Ectodermal cell (in vitro differentiated cells): ENCODE measurements around the gene MYO10.
"Not testable (repeated sequence)": the region's sequence is repeated elsewhere in the genome, so short reads cannot be mapped to it uniquely, and the experiment has no call there.

ENCODE experiments used
- H3K27ac ChIP-seq: 2 replicates; pipeline ENCODE4 v1.7.0; 2013; ENCODE audit warnings: mild to moderate bottlenecking, low read depth, low read length; ENCODE audit not compliant: insufficient read depth, poor library complexity, severe bottlenecking
- H3K27me3 ChIP-seq: 2 replicates; pipeline ENCODE4 v1.7.0; 2013; ENCODE audit warnings: mild to moderate bottlenecking, low read length; ENCODE audit not compliant: insufficient read depth, control insufficient read depth, poor library complexity, severe bottlenecking
- H3K36me3 ChIP-seq: one replicate; pipeline ENCODE4 v1.7.0; 2013; ENCODE audit warnings: low read length; ENCODE audit not compliant: control insufficient read depth, insufficient read depth
- H3K4me1 ChIP-seq: one replicate; pipeline ENCODE4 v1.7.0; 2013; ENCODE audit warnings: low read length; ENCODE audit not compliant: control insufficient read depth, insufficient read depth
- H3K4me3 ChIP-seq: 2 replicates; pipeline ENCODE4 v1.7.0; 2013; ENCODE audit warnings: low read depth, low read length, control low read depth; ENCODE audit not compliant: insufficient read depth
- H3K9me3 ChIP-seq: 2 replicates; pipeline ENCODE4 v1.7.0; 2013; ENCODE audit warnings: mild to moderate bottlenecking, low read length, moderate library complexity; ENCODE audit not compliant: control insufficient read depth
- WGBS, 2 experiments: methylation state at CpG; one replicate each; pipeline ENCODE4 v1.1.7; 2013; ENCODE audit warnings: missing lambda C conversion rate in 2 of 2; 5-methylcytosine and 5-hydroxymethylcytosine counted together

Gene MYO10

DNA sequence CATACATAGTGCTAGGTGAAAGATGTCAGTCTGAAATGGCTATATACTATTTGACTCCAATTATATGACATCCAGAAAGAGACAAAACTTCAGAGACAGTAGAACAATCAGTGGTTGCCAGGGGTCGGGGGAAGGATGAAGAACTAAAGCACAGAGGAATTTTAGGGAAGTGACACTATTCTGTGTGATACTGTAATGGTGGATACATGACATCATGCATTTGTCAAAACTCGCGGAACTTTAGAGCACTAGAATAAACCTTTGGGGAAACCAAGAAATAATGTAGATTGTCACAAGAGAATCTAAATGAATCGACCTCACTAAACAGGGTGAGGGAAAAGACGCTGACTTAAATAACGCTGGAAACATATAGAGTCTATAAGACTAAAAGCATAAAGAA lies 212.3 kb downstream of the MYO10 start:
- 77 to 82% methylated on average over 6 of the region's 6 CpGs for WGBS, 2 experiments
- H3K9me3 ChIP-seq, result no peaks in the 10 kb centered on the region
- no peak overlapping the region for H3K27ac ChIP-seq
- H3K4me1 ChIP-seq, result peaks cover 30% of the 10 kb centered on the region
- H3K4me3 ChIP-seq, result no peak overlapping the region
- H3K27me3 ChIP-seq, result no peaks in the 10 kb centered on the region
- H3K36me3 ChIP-seq, result no peaks in the 10 kb centered on the region

DNA sequence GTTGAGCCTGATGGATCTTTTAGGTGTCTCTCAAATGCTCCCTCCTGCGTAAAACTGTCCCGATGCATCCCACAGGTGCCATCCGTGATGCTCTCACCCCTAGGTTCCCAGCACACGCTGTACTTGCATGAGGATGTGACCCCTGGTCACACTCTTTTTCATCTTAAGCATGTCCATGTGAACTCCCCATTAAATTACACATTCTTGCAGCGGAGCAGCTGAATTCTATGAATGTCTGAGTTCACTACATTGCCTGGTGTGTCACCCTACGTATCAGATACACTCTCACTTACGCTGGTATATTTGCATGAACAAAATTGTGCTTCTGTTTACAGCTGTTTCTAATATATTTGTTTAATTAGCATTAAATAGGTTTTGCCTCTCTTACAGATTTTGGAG lies 214.0 kb downstream of the MYO10 start:
- WGBS, 2 experiments, result 80 to 89% methylated on average over 6 to 7 of the region's 7 CpGs
- Histone ChIP-seq H3K27ac (peak overlapping the region; percentile 65), H3K36me3 (no peaks in the 10 kb centered on the region), H3K4me1 (peaks cover 25% of the 10 kb centered on the region), H3K4me3 (no peak overlapping the region), H3K27me3 (no peaks in the 10 kb centered on the region), H3K9me3 (no peaks in the 10 kb centered on the region)

DNA sequence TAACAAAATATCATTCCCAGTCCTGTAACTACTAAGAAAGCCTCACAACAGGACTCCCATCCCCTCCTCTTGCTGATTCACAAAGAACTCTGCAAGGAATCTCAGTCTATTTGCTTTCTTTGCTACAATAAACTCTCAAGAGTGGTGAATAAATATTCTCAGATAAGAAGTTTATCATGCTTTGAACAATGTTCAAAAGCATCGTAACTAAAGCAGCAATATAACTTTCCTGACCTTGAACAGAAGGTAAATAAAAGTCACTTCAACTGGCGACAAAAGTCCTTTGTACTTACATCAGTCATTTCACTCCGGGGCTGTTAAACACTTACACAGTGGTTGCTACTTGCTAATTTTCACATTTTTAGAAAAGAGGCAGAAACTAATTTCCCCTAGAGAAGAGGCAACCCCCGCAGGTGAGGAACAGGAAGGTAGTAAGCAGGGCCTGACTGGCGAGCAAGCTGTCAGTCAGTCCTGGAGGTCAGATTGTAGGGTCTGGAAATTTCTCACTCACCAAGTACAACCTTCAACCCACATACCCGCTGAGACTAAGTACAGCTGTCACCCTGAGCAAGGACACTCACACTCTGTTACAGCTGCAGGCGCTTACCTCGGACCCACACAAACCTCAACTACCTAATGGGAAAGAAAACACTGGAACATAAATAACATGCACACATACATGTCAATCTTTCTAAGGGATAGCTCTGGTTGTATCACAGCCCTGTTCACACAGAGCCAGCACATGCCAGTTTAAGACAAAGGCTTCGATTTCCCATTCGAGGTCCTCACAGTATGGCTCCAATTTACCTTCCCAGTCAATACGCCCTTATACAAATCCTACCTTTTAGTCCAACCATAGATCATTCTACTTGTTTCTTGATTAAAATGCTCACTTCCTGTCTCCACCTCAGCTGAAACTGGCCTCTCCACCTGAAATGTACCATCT lies 214.7 kb downstream of the MYO10 start:
- Histone ChIP-seq H3K27ac (peak overlapping the region; percentile 65), H3K4me1 (peaks cover 29% of the 10 kb centered on the region), H3K4me3 (no peak overlapping the region), H3K9me3 (no peaks in the 10 kb centered on the region), H3K27me3 (no peaks in the 10 kb centered on the region), H3K36me3 (no peaks in the 10 kb centered on the region)
- 42 to 46% methylated on average over 11 of the region's 11 CpGs for WGBS, 2 experiments

DNA sequence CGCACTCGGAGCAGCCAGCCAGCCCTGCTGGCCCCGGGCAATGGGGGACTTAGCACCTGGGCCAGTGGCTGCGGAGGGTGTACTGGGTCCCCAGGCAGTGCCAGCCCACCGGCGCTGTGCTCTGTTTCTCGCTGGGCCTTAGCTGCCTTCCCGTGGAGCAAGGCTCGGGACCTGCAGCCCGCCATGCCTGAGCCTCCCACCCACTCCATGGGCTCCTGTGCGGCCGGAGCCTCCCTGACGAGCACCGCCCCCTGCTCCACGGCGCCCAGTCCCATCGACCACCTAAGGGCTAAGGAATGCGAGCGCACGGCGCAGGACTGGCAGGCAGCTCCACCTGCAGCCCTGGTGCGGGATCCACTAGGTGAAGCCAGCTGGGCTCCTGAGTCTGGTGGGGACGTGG lies 218.1 kb downstream of the MYO10 start:
- not testable (repeated sequence) for H3K36me3 ChIP-seq, H3K27ac ChIP-seq, H3K27me3 ChIP-seq, H3K9me3 ChIP-seq, H3K4me3 ChIP-seq
- peaks cover 29% of the 10 kb centered on the region for H3K4me1 ChIP-seq
- 78 to 87% methylated on average over 22 to 23 of the region's 23 CpGs for WGBS, 2 experiments

DNA sequence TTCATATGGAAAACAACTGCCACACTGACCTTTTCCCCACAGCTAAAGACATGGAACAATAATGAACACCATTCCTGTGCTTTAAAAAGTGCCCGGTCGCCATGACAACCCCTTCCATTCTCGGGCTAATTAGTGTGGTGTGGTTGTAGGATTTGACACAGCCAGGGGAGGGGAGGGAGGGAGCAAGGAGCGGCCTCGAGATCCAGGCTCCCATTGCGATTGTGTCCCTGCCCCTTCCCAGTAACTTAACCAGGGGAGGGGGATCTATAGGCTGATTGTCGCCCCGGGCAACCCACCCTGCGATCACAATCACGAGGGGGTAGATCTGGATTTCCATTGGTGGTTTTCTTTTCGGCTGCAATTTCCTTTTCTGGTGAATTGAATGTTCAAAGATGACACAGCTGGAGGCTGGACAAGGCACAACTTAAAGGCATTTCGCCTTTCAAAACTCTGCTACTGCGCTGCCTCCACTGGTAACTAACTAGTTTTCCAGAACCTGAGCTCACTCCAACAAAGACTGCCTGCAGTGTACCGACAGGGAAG lies 222.6 kb downstream of the MYO10 start:
- Histone ChIP-seq H3K36me3 (peaks cover 19% of the 10 kb centered on the region), H3K4me3 (peak overlapping the region; percentile 34), H3K27me3 (no peaks in the 10 kb centered on the region), H3K4me1 (peaks cover 26% of the 10 kb centered on the region), H3K9me3 (no peaks in the 10 kb centered on the region), H3K27ac (peak overlapping the region; percentile 88)
- 2 to 3% methylated on average over 14 of the region's 14 CpGs for WGBS, 2 experiments

DNA sequence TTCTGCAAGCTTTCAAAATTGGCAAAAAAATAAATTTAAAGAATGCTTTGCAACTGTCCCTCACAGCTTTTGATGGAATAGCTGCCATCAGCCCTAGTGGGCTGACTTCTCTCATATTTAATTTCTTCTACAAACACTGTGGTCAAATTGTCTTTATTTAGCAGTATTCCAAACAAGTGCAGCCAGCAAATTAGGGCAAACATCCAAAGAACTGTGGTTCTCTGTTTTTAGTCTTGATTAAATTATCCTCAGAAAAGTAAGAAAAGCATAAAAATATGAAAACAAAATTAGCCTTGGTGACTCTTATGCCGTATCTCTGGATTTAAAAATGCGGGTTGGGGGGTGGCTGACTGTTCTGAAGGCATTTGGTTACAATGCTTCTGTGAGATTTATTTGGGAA lies 223.5 kb downstream of the MYO10 start:
- WGBS, 2 experiments, result 59 to 64% methylated on average over 2 of the region's 2 CpGs
- H3K9me3 ChIP-seq, result no peaks in the 10 kb centered on the region
- no peaks in the 10 kb centered on the region for H3K27me3 ChIP-seq
- H3K36me3 ChIP-seq, result peaks cover 27% of the 10 kb centered on the region
- peak overlapping the region; percentile 88 for H3K27ac ChIP-seq
- H3K4me1 ChIP-seq, result peaks cover 25% of the 10 kb centered on the region
- H3K4me3 ChIP-seq, result peak overlapping the region; percentile 34

DNA sequence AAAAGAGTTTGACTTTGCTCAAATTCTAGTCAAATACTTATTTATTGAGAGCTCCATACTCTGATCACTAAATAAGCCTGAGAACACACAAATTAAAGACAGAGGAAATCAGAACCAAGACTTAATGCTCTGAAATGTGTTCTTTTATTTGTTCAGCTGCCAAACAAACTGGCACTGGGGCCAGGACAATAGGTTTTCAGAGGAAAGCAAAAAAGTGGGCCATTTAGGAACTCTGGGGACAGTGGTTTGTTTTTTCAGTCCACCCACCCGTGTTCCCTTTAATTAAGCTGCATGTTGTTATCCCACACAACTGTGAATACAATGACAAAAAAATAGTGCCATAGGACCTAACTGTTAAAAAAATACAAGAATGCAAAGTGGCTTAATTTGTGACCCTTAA lies 223.9 kb downstream of the MYO10 start:
- Histone ChIP-seq H3K27ac (peak overlapping the region; percentile 50), H3K4me1 (peaks cover 21% of the 10 kb centered on the region), H3K9me3 (no peaks in the 10 kb centered on the region), H3K27me3 (no peaks in the 10 kb centered on the region), H3K4me3 (peak overlapping the region; percentile 34), H3K36me3 (peaks cover 30% of the 10 kb centered on the region)
- 0 to 31% methylated on average over 1 of the region's 1 CpG for WGBS, 2 experiments

DNA sequence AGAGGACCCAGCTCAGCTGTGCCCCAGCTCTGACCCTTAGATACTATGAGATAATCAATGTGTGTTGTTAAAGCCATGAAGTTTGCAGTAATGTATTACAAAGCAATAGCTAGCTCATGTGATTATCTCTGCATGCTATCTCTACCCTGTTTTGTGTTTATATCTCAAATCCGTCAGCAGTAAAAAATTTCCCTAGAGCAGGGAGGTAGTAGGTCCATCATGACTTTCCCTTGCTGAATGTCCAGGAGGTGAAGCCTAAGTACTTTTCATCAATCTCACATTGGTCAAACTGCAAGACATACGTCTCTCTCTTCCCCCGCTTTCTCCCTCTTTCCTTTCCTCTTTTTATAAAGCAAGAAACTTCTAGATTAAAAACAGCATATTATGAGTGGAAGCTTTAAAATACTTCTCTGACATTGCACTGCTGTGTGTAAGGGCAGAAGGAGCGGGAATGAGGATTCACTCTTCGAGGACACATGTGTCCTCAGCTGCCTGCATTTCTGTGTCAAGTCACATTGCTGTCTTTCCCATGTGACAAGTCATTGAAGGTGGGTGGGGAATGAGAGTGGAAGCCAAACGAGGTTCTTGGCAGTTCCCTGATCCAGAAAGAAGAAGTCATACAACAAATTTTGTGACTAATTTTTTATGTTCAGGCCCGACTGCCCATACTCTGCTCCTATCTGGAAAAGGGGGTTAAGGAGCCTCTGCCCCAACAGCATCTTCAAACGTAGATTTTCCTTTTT lies 226.2 kb downstream of the MYO10 start:
- Histone ChIP-seq H3K36me3 (peaks cover 30% of the 10 kb centered on the region), H3K9me3 (no peaks in the 10 kb centered on the region), H3K4me3 (no peak overlapping the region), H3K27ac (no peak overlapping the region), H3K4me1 (peaks cover 17% of the 10 kb centered on the region), H3K27me3 (no peaks in the 10 kb centered on the region)
- WGBS, 2 experiments, result 92 to 93% methylated on average over 7 to 8 of the region's 8 CpGs

DNA sequence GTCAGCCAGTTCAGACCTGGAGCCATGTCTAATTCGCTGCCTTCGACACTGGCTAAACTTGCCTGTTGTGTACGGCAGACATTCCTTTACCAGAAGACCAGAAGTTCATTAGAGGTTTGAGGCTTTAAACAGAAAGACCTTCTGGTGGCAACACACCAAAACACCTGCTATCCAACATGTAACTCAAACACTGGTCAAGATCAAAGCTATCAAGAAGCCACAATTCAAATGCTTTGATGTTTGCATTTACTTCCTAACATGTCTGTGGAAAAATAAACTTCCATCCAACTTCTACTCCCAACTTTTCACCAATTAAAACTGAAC lies 228.3 kb downstream of the MYO10 start:
- H3K36me3 ChIP-seq, result peaks cover 36% of the 10 kb centered on the region

DNA sequence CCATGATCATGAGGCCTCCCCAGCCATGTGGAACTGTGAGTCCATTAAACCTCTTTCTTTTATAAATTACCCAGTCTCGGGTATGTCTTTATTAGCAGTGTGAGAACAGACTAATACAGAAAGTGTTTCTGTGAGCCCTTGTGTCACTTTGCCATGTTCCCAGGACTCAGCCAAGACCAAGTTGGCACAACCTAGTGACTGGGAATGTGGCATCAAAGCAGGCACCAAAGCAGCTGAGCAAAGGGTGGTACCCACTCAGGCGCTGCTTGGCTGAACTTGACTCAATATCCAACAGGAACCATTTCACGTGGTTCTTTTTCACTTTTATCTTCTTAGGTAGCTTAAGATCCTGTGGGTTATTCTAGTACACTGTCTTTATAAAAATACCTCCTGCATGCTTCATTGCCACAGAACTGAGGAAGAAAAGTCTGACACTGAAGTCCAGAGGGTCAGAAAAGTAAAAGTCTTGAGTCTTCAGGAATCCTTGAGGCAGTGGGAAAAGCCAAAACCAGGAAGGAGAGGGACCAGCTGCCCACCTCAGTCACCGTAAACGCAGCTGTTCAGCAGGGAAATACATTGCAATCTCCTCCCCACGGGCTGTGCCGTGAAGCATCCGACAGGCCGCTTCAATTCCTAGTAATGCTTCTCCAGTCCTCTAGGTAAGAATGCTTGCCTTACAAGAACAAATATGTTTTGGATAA lies 228.8 kb downstream of the MYO10 start:
- Histone ChIP-seq H3K9me3 (no peaks in the 10 kb centered on the region), H3K27ac (no peak overlapping the region), H3K36me3 (peaks cover 36% of the 10 kb centered on the region), H3K4me1 (peaks cover 25% of the 10 kb centered on the region), H3K27me3 (no peaks in the 10 kb centered on the region), H3K4me3 (no peak overlapping the region)
- 93 to 97% methylated on average over 9 of the region's 9 CpGs for WGBS, 2 experiments

More for the DNA sequence above, 228.3 kb downstream of the MYO10 start:
- Histone ChIP-seq H3K4me3 (no peak overlapping the region), H3K27ac (no peak overlapping the region), H3K27me3 (no peaks in the 10 kb centered on the region), H3K9me3 (no peaks in the 10 kb centered on the region), H3K4me1 (peaks cover 24% of the 10 kb centered on the region)
- WGBS, 2 experiments, result 93 to 94% methylated on average over 3 of the region's 3 CpGs
